GM18909 (cell line): ENCODE results near the gene ZNF132.
"Not testable (repeated sequence)": the region's sequence is repeated elsewhere in the genome, so short reads cannot be mapped to it uniquely, and the experiment has no call there.

Experiments used
- ATAC-seq: cut with Tn5 transposase; IDR thresholded peaks from one replicate; pipeline ENCODE4 v1.9.1; 2021; ENCODE audit warnings: mild to moderate bottlenecking; ENCODE audit not compliant: unreplicated experiment, poor library complexity

The ZNF132 gene

GRCh38 chr19:58439576-58440554 lies at the start of gene ZNF132:
Gene ZNF132 (minus strand): TSS chr19:58440153. CDS start chr19:58439821, 332 bp downstream.
- peak; percentile 96 for ATAC-seq

GRCh38 chr19:58484349-58484748 lies 44.4 kb upstream of the ZNF132 start:
- not testable (repeated sequence) for ATAC-seq

GRCh38 chr19:58483776-58484175 lies 43.8 kb upstream of the ZNF132 start:
- ATAC-seq = no peak

GRCh38 chr19:58482372-58482771 lies 42.4 kb upstream of the ZNF132 start:
- ATAC-seq = no peak

- no peak for ATAC-seq
Measured at GRCh38 chr19:58480831-58481230, 40.9 kb upstream of the ZNF132 start.

GRCh38 chr19:58480481-58480830 lies 40.5 kb upstream of the ZNF132 start:
- no peak for ATAC-seq

GRCh38 chr19:58479736-58480480 lies 40.0 kb upstream of the ZNF132 start:
- ATAC-seq = no peak

GRCh38 chr19:58479303-58479702 lies 39.4 kb upstream of the ZNF132 start:
- ATAC-seq = no peak

- ATAC-seq = no peak
Measured at GRCh38 chr19:58477871-58478270, 37.9 kb upstream of the ZNF132 start.

- ATAC-seq = no peak
Measured at GRCh38 chr19:58477130-58477529, 37.2 kb upstream of the ZNF132 start.

GRCh38 chr19:58476498-58477015 lies 36.6 kb upstream of the ZNF132 start:
- no peak for ATAC-seq

GRCh38 chr19:58475714-58476497 lies 36.0 kb upstream of the ZNF132 start, which contains the start of gene ZNF446:
Gene ZNF446 (plus strand): TSS chr19:58476352. CDS start chr19:58477219, 867 bp downstream.
- ATAC-seq = peak; percentile 85

GRCh38 chr19:58474997-58475713 lies 35.2 kb upstream of the ZNF132 start:
- ATAC-seq = no peak

GRCh38 chr19:58474291-58474996 lies 34.5 kb upstream of the ZNF132 start:
- ATAC-seq = no peak

- ATAC-seq = no peak
Measured at GRCh38 chr19:58473775-58474174, 33.8 kb upstream of the ZNF132 start.

GRCh38 chr19:58471736-58472135 lies 31.8 kb upstream of the ZNF132 start:
- ATAC-seq = no peak

GRCh38 chr19:58470837-58471543 lies 31.0 kb upstream of the ZNF132 start:
- ATAC-seq = not testable (repeated sequence)
